Measurements from ENCODE around the gene DGKH.

Gene DGKH, protein sequence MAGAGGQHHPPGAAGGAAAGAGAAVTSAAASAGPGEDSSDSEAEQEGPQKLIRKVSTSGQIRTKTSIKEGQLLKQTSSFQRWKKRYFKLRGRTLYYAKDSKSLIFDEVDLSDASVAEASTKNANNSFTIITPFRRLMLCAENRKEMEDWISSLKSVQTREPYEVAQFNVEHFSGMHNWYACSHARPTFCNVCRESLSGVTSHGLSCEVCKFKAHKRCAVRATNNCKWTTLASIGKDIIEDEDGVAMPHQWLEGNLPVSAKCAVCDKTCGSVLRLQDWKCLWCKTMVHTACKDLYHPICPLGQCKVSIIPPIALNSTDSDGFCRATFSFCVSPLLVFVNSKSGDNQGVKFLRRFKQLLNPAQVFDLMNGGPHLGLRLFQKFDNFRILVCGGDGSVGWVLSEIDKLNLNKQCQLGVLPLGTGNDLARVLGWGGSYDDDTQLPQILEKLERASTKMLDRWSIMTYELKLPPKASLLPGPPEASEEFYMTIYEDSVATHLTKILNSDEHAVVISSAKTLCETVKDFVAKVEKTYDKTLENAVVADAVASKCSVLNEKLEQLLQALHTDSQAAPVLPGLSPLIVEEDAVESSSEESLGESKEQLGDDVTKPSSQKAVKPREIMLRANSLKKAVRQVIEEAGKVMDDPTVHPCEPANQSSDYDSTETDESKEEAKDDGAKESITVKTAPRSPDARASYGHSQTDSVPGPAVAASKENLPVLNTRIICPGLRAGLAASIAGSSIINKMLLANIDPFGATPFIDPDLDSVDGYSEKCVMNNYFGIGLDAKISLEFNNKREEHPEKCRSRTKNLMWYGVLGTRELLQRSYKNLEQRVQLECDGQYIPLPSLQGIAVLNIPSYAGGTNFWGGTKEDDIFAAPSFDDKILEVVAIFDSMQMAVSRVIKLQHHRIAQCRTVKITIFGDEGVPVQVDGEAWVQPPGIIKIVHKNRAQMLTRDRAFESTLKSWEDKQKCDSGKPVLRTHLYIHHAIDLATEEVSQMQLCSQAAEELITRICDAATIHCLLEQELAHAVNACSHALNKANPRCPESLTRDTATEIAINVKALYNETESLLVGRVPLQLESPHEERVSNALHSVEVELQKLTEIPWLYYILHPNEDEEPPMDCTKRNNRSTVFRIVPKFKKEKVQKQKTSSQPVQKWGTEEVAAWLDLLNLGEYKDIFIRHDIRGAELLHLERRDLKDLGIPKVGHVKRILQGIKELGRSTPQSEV

DNA sequence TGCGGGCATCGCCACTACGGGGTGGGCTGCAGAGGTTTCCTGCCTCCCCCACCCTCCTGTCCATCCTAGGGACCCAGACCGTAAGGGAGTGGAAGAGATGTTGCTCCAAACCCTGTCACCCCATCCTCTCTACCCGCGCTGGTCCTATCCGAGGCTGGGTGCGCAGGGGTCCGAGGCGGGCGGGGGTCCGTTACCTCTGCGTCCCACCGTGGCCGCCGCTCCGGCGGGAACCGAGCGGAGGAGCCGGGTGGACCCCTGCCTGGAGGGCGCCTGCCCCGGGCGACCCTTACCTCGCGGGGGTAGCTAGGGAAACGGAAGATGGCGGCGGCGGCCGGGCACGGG, at the start of gene DGKH:
DGKH (plus strand) TSS at position 307 of the 342 bp plus-strand sequence. CDS start 126 bp downstream, outside the sequence.
- no peak for DNase-seq

DNA sequence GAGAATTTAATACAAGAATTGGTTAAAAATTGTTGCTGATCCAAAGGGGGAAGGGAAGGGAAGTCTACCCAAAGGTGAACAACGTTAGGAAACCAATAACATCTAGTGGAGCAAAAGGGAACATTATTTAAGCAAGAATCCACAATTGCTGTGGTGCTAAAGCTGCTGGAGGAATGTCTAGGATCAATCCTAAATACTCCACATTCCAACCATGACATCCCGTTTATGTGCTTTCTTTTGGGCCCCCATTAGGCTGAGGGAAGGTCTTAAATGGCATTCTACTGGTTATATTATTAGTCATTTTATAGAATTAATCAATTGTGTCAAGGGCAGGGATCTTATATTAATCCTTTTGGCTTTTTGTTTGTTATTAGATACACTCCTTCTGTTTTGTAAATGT, 47.6 kb upstream of the DGKH start:
- no peak for DNase-seq

- no peak for DNase-seq
These were observed 46.9 kb upstream of the DGKH start for GRCh38 chr13:42001580-42001979.

- DNase-seq: no peak
These were observed 46.4 kb upstream of the DGKH start for GRCh38 chr13:42002066-42002465.

GRCh38 chr13:42007844-42008243, 40.6 kb upstream of the DGKH start:
- DNase-seq: no peak

GRCh38 chr13:42009057-42009456, 39.4 kb upstream of the DGKH start:
- no peak for DNase-seq

GRCh38 chr13:42011601-42012350, 36.7 kb upstream of the DGKH start:
- no peak for DNase-seq

DNA sequence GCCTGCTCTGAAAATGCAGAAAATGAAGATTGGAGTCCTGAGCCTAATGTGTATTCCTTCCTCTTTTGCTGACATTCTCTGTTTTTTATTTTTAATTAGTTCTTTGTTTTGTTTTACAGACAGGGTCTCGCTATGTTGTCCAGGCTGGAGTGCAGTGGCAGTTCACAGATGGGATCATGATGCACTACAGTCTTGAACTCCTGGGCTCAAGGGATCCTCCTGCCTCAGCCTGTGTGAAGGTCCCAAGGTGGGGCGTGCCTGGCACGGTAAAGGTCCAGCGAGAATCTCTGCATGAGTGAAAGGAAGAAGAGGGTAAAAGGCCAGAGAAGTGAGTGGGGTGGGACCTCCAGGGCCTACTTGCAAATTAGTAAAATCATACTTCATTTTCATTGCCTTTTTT, 34.3 kb upstream of the DGKH start:
- no peak for DNase-seq

- no peak for DNase-seq
These were observed 31.2 kb upstream of the DGKH start for GRCh38 chr13:42017264-42017663.

DNA sequence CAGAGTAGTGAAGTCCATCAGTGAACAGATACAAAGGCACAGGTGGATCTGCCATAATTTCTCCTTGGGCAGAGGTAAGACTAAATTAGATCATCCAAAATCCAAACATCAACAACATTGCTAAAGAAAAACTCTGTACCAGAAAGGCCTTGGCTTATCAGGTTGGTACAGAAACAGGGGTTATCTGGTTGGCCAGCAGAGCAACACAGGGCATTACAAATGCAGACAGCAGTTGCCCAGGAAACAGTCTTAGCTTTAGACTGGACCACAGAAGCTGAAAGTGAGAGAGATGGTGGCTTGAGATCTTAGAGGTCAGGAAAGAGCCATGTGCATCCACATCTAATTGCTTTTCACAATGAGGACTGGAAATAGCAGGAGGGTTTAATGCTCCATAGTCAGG, 26.6 kb upstream of the DGKH start:
- DNase-seq: no peak

GRCh38 chr13:42022336-42022735, 26.1 kb upstream of the DGKH start:
- DNase-seq: no peak

- no peak for DNase-seq
These were observed 25.5 kb upstream of the DGKH start for GRCh38 chr13:42022796-42023493.

DNA sequence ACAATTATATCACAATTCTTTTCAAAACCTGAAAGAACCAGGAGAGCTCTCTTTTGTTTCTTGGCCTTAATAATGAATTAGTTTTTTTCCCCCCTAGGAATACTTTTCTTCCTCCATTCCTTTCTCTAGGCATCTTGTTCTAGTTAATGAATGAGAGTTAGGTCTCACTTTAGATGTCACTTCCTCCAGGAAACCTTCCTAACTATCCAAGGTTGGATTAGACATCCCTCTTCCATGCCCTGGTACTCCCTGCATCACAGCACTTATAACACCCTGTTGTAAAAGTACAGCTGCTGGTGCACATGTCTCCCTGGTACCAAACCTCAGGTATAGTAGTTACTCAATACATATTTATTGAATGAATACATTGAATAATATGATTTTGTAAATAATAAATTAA, 21.2 kb upstream of the DGKH start:
- no peak for DNase-seq

GRCh38 chr13:42028113-42028799, 20.2 kb upstream of the DGKH start:
- no peak for DNase-seq

DNA sequence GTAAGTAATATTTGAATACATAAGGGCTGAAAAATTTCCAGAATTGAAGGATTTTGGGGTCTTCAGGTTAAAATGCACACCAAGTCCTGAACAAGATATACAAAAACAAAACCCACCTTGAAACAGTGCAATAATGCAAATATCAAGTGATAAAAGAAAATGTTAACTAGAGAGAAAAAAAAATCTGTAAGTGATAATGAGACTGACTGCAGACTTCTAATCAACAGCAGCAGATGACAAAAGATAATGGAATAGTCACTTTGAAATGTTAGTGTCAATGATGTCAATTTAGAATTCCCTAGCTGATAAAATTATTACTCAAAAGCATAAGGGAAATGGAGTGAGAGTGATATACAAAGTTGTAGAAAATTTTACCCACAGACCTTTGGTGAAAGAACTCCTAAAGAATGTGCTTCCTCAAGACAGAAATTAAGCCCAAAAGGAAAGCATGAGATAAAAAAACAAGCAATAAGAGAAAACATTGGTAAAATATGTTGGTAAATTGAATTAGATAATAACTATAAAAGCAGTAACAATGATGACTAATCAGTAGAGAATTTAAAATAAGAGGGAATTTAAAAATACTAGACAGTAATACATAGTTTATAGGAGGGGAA, 12.4 kb upstream of the DGKH start:
- no peak for DNase-seq

- no peak for DNase-seq
These were observed 11.7 kb upstream of the DGKH start for GRCh38 chr13:42036711-42037110.

GRCh38 chr13:42038661-42039456, 9.6 kb upstream of the DGKH start:
- DNase-seq: no peak

DNA sequence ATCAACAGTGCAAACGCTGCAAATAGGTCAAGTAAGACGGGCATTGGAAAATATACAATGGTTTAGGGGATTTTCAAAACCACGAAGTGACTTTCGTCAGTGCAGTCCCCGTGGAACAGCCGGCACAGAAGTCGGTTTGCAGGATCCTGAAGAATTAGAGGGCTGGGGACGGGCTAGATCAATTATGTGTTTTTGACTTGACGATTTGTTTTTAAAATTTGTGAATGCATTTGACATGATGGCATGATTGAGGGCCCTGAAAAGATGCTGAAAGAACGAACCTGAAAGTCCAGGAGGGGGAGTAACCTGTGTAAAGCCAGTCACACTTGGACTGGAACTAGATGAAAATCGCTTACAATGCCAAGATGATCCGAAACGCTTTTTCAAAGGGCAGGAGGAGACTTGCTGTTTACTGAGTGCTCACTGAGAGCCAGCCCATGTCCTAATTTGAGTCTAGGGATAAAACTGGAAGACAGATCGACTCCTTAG, 8.9 kb upstream of the DGKH start:
- DNase-seq: no peak

- no peak for DNase-seq
These were observed 8.3 kb upstream of the DGKH start for GRCh38 chr13:42039946-42040729.
